GM13976 (cell line): Measurements from ENCODE around the gene CYLD.

Experiments used
- DNase-seq: peaks from one replicate; pipeline ENCODE4 v3.0.0; 2012; ENCODE audit warnings: low spot score
- in situ Hi-C: fragments of 300-500 bp; cut with MboI; formaldehyde crosslinking; loops from one replicate; pipeline ENCODE4 v1.12.0; 2022; ENCODE audit warnings: low sequenced_read_pairs, mixed read lengths, inconsistent platforms; ENCODE audit not compliant: unreplicated experiment
- TF ChIP-seq, protein P1 (sequence below): IDR thresholded peaks from 2 replicates; pipeline ENCODE4 v1.5.1; 2012; ENCODE audit warnings: borderline replicate concordance, mild to moderate bottlenecking; ENCODE audit not compliant: insufficient read depth; ENCODE audit errors: extremely low read depth, missing control alignments, control extremely low read depth

Gene CYLD

DNA sequence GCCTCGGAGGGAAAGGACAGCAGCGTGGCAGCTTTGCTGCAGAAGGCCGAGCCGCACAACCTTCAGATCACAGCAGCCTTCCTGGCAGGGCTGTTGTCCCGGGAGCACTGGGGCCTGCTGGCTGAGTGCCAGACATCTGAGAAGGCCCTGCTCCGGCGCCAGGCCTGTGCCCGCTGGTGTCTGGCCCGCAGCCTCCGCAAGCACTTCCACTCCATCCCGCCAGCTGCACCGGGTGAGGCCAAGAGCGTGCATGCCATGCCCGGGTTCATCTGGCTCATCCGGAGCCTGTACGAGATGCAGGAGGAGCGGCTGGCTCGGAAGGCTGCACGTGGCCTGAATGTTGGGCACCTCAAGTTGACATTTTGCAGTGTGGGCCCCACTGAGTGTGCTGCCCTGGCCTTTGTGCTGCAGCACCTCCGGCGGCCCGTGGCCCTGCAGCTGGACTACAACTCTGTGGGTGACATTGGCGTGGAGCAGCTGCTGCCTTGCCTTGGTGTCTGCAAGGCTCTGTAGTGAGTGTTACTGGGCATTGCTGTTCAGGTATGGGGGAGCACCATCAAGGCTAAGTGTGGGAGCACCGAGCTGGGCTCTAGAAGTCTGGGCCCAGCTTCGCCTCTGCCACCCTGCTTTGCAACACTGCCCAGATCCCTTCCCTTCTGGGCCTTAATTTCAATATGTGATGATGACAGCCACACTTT is 29.9 kb upstream of the CYLD start:
- no peak for DNase-seq
- TF ChIP-seq, protein P1, sequence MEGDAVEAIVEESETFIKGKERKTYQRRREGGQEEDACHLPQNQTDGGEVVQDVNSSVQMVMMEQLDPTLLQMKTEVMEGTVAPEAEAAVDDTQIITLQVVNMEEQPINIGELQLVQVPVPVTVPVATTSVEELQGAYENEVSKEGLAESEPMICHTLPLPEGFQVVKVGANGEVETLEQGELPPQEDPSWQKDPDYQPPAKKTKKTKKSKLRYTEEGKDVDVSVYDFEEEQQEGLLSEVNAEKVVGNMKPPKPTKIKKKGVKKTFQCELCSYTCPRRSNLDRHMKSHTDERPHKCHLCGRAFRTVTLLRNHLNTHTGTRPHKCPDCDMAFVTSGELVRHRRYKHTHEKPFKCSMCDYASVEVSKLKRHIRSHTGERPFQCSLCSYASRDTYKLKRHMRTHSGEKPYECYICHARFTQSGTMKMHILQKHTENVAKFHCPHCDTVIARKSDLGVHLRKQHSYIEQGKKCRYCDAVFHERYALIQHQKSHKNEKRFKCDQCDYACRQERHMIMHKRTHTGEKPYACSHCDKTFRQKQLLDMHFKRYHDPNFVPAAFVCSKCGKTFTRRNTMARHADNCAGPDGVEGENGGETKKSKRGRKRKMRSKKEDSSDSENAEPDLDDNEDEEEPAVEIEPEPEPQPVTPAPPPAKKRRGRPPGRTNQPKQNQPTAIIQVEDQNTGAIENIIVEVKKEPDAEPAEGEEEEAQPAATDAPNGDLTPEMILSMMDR: no peak
- in situ Hi-C loops: no loop called here

DNA sequence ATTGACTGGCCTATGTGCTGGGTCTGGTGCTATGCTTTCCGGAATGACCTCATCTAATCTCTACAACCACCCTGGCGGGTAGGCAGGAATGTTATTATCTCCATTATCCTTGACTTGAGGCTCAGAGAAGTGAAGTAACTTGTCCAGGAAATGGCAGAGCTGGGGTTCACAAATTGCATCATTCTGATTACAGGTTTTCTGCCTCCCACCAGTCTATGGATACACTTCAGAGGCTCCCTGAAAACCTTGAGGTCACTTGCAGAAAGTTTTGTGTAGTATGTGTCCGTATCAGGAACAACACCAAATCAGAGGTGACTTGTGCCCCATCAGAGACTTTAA is 29.4 kb upstream of the CYLD start:
- DNase-seq: no peak
- in situ Hi-C loops: no loop called here
- TF ChIP-seq, protein P1: no peak

DNA sequence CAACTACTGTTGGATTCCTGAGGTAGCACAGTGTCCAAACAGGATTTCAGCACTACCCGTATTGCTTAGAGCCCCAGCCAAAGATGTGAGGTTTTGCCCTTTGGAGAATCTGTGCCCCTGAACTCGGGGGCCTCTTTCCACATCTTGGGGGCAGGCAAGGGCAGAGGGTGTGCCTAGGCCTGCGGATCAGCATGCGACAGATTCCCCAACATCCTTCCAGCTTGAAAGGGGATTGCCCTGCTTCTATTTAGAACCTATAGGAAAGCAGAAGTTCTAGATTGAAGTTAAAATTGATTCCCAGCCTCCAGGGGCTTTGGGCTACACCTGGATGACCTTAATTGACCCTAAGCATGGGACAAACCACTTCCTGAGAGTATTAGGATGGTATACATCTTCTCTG is 28.9 kb upstream of the CYLD start:
- DNase-seq: no peak
- TF ChIP-seq, protein P1: no peak
- in situ Hi-C loops: no loop called here

DNA sequence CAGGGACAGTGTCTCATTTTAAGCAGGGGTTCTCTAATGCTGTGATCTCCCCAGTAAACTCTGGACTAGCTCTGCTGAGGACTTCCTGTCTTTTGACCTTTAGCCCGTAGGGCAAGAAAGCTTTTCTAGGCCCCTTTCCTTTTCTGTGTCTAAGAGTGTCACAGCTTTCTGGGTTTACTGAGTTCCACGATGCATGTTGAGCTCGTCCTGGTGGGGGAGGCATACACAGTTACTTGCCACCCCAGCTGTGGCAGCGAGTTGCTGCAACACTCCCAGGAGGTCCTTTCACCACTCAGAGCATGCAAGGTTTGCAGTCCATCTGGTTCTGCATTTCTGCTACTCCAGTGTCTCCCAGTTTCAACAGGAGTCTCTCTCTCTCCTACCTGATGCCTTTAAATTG is 24.8 kb upstream of the CYLD start:
- in situ Hi-C loops: no loop called here
- TF ChIP-seq, protein P1: no peak
- no peak for DNase-seq

DNA sequence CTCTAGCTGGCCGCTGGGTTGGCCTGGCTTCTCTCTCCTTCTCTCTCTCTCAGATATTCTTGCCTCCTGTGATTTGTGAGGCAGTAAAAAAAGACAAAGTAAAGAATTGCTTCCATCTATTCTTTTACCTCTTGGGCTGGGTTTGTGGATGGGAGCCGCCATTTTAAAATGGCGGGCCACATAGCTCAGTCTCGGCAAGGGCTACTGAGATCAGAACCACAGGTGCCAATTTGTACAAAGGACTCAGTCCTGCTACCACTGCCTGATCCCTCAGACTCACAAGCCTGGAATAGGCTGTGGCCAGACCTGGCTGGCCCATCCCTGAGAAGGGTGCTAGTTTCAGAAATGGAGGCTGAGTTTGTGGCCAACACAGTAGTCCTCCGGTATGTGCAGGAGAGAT is 24.4 kb upstream of the CYLD start:
- in situ Hi-C loops: no loop called here
- no peak for DNase-seq
- TF ChIP-seq, protein P1: no peak

DNA sequence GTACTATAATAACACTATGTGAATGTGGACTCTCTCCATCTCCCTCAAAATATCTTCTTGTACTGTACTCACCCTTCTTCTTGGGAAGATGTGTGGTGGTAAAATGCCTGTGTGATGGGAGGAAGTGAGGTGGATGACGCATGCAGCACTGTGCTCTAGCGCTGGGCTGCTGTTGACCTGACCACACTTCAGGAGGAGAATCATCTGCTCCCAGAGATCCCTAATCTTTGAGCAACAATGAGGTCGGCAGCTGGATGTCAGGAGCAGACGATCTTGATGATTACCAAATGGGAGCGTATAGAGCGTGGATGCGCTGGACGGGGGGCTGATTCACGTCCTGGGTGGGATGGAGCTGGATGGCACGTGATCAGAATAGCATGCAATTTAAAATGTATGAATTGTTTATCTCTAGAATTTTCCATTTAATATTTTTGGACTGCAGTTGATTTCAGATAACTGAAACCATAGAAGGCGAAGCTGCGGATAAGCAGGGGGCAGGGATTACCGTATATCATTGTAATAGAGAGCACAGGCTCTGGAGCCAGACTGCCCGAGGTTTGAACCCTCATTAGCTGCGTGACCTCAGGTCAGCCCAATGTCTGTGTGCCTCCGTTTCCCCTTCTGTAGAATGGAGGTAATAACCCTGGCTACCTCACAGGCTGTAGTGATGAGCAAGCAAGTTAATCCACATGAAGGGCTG is 23.7 kb upstream of the CYLD start:
- in situ Hi-C loops: no loop called here
- DNase-seq: no peak
- TF ChIP-seq, protein P1: no peak
